Measurements from ENCODE around the gene PTRHD1. TPM values are rescaled to one million over a fixed set of nuclear protein-coding genes. Genes with fewer than 3 reads are reported as not detected.

Gene PTRHD1
- total RNA-seq, 2 experiments from 2014 or later: 24.5 to 27.1 TPM

GRCh38 chr2:24831221-24832072 lies 38.3 kb upstream of the PTRHD1 start:
- ChIA-PET POLR2A (no interaction called here), CTCF (interaction anchor here (0.7 to 0.9 kb wide), 2 partner anchors 8 to 40 kb away, joined by 3 read pairs; no protein-coding TSS in a partner anchor)

DNA sequence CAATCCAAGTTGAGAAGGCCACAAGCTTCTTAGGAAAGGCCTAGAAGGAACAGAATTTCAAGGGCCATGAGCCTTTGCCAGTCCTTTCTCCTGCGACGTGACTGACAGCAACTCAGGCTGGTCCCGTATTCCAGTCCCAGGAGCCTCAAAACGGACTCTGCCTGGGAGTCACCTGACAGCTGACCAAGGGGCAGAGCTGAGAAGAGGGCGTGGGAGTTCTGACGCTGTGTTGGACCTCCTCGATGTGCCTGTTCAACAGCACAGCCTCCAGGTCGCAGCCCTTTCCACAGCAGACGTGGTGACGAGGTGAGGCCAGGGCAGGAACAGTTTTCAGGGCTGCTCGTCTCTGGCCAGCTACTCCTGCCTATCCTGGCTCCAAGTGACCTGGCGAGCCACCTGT lies 37.6 kb upstream of the PTRHD1 start:
- CTCF ChIA-PET: interaction anchor here (0.7 to 0.9 kb wide), 2 partner anchors 9 to 39 kb away, joined by 3 read pairs; no protein-coding TSS in a partner anchor
- POLR2A ChIA-PET: no interaction called here

- ChIA-PET CTCF (interaction anchor here (0.7 to 0.9 kb wide), 2 partner anchors 9 to 39 kb away, joined by 3 read pairs; no protein-coding TSS in a partner anchor), POLR2A (interaction anchor here (0.6 kb wide), 1 partner anchor 567 kb away, joined by 3 read pairs; no protein-coding TSS in a partner anchor)
Observed at GRCh38 chr2:24830351-24830750, 37.2 kb upstream of the PTRHD1 start.

GRCh38 chr2:24828238-24828996 lies 35.2 kb upstream of the PTRHD1 start:
- POLR2A ChIA-PET: no interaction called here
- CTCF ChIA-PET: interaction anchor here (0.6 to 3.9 kb wide), 17 partner anchors 15 to 482 kb away, joined by 3 to 41 read pairs (median 3); partner anchors contain the start of genes CENPO and PTRHD1

DNA sequence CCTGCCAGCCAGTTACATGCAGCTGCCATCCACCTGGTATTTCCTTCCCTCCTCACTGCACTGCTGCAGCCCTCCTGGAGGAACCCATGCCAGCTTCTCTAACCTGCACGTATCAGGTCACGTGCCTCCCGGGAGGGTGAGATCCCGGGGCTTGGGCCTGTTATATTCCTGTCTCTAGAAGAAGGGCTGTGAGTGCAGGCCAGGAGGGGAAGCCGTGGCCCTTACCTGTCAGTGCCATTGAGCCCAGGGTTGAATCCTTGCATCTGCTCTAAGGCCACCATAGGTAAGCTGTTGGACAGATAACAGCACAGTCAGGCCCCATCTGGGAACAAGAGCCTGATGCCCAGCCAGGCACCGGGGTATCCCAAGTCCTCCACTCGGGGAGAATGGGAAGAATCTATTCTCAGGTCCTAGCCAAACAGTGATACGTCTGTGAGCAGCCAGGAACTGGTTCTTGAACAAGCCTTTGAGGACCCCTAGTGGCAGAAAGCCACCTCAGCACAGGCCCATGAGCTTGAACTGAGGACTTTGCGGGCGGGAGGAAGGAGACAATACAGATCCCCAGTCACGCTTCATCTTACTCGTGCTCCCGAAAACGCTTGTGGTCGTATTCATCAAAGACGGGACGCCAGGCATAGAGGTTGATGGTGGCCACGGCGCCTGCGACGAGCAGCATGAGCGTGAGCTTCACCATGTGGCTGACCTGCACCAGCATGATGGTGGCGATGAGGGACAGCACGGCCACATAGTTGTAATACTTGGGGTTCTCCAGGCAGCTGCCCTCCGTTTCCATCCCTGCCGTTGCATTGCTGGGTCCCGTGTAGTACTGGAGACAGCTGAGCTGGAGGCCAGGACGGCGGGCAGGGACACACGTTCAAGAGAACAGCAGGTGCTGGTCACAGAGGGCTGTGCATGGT lies 34.4 kb upstream of the PTRHD1 start:
- CTCF ChIA-PET: interaction anchor here (0.6 to 3.9 kb wide), 16 partner anchors 14 to 481 kb away, joined by 3 to 41 read pairs (median 3); partner anchors contain the start of genes CENPO and PTRHD1

GRCh38 chr2:24826773-24827145 lies 33.6 kb upstream of the PTRHD1 start:
- ChIA-PET CTCF (interaction anchor here (1.2 to 3.9 kb wide), 4 partner anchors 17 to 417 kb away, joined by 3 to 41 read pairs (median 8); partner anchors contain the start of genes CENPO and PTRHD1), POLR2A (no interaction called here)

More for the DNA sequence above, 34.4 kb upstream of the PTRHD1 start:
- POLR2A ChIA-PET: no interaction called here

DNA sequence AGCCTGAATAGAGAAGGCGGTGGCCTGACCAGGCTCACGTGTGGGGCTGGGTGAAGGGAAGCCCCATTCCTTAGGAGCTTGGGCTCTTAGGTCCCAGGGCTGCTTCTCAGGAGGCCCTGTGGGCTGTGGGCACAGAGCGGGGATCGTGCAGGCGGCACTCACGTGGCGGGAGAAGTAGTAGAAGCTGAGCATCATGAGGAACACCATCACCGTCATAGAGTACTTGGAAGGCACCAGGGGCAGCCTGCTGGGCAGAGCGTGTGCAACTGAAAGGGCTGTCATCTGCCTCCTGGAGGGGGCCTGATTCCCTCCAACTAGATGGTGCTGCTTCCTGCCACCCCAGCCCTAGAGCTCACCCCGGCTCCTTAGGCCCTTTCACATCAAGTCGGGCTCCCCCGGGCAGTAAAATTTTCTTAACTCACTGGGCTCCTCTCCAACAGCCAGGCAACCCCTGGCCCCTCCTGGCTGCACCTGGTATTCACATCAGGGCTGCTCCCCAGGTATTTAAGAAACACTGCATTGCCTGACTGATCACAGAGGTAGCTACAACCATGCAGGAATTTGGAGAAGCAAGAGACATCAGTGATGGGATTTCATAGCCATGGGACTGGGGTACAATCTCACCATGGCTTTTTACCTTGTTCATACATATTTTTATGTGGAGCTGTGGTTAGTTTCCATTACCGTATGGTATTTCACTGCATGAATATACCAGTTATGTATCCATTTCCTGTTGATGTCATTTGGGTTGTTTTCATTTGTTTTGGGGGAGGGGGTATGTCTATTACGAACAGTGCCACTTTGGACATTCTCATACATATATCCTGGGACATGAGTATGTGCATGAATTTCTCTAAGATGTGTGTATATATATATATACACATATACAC lies 32.9 kb upstream of the PTRHD1 start:
- ChIA-PET POLR2A (no interaction called here), CTCF (interaction anchor here (1.5 to 3.9 kb wide), 3 partner anchors 11 to 417 kb away, joined by 3 to 41 read pairs (median 10); partner anchors contain the start of genes CENPO and PTRHD1)

DNA sequence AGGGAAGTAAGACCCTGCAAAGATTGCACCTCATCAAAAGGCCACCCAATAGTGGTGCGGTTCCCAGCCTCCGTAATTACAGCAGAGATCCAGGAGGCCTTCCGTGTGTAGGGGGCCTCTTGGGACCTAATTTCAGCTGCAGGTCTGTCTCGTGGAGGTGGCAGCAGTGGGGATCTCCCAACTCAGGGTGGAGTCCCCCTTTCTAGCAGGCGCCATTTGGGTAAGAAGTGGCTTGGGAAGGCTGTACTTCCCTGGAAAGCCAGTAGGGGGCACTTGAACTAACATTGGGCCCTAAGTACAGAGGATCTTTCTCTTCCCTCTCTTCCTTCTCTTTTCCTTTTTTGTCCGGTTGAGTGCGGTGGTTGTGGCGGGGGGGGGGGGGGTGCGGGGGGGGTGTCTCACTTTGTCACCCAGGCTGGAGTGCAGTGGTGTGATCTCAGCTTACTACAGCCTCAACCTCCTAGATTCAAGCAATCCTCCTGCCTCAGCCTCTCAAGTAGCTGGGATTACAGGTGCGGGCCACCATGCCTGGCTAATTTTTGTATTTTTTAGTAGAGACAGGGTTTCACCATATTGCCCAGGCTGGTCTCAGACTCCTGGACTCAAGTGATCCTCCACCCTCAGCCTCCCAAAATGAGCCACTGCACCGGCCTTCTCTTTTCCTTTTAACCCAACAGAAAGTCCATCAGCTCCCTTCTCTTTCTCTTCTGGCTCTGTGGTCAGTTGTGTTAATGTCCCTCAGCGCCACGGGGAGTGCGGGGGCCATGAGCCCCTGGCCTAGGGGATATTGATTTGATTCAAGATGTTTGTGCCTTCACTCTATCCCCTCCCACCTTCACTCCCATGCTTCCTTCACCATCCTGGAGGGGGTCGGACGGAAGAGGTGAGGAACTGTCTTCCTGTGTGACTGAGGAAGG lies 32.0 kb upstream of the PTRHD1 start:
- POLR2A ChIA-PET: no interaction called here
- CTCF ChIA-PET: interaction anchor here (1.5 kb wide), 1 partner anchor 12 kb away, joined by 3 read pairs; no protein-coding TSS in a partner anchor

- ChIA-PET CTCF (no interaction called here), POLR2A (no interaction called here)
Observed at GRCh38 chr2:24824071-24824588, 30.9 kb upstream of the PTRHD1 start.

DNA sequence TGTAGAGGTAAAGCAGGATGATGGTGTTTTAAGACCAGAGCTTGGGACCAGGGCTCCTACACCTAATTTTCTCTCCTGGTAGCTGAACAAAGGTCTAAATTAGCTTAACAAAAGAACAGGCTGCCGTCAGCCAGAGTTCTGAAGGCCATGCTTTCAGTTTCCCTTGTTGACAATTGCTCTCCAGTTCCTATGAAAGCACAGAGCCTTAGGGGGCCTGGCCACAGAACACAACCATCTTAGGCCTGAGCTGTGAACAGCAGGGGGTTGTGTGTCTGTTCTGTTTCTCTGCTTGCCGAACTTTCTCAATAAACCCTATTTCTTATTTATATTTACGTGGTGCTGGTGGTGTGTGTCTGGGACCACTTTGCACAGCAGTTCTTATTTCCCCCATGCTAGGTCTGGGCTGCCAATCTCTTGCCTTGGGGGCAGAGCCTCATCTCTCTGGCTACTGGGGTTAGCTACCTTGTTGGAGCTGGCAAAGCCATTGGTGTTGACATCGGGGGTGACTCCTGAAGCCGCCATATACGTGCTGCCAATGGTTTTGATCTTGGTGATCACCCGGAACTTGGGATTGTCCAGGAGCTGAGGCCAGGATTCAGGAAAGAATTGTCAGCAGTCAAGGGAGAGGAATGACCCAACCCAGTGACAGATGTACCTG lies 29.0 kb upstream of the PTRHD1 start:
- CTCF ChIA-PET: no interaction called here
- POLR2A ChIA-PET: no interaction called here

GRCh38 chr2:24821433-24821891 lies 28.3 kb upstream of the PTRHD1 start:
- ChIA-PET POLR2A (no interaction called here), CTCF (no interaction called here)

DNA sequence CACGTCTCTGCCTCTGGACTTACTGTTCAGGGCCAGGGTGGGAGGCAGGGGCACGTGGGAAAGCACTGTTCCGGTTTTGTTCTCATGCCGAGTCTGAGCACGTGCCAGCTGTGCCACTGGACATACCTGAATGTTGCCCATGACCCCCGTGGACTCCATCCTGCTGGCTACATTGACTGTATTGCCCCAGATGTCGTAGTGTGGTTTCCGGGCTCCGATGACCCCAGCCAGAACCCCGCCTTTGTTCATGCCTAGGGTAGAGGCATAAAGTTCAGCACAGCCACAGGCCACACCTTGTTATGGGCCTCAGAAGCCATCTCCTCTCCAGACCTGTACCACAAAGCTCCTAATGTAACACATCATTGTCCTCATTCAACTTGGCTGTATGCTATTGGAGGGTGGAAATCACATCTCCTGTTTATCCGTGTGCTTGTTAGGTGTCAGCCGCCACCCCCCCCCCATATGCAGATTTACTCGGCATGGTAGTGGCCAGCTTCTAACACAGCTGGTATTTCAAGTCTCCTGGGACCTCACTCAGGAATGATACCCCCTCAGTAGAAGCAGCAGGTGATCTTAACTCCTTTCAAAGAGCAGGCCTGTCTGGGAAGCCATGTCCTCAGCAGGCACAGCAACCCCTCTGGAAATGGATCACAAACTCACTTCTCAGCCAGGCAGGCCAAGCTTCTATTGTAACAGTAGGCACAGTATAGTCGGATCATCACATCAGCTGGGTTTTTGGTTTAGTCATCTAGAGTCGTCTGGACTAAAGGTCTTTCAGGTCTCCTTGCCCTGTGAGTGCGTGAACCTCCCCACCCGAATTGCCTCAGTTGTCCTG lies 27.6 kb upstream of the PTRHD1 start:
- ChIA-PET CTCF (interaction anchor here (1.1 kb wide), 1 partner anchor 376 kb away, joined by 3 read pairs; no protein-coding TSS in a partner anchor), POLR2A (interaction anchor here (1.1 kb wide), 1 partner anchor 309 kb away, joined by 3 read pairs; no protein-coding TSS in a partner anchor)

DNA sequence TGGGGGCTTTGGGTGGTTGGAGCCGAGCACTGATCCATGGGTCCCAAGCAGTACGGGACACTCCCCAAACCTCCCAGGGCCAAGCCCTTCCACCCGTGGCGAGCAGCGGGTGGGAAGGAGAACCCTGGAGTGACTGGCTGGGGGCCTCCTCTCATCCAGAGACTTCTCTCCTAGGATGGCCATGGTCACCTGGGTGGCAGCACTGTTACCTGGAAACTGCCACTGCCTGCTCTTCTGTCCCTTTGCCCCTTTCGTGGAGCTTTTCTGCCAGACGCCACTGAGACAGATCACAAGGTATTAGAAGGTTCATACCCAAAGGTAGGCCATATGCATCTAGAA lies 27.0 kb upstream of the PTRHD1 start:
- POLR2A ChIA-PET: interaction anchor here (1.1 kb wide), 1 partner anchor 308 kb away, joined by 3 read pairs; no protein-coding TSS in a partner anchor
- CTCF ChIA-PET: interaction anchor here (1.1 kb wide), 1 partner anchor 376 kb away, joined by 3 read pairs; no protein-coding TSS in a partner anchor

DNA sequence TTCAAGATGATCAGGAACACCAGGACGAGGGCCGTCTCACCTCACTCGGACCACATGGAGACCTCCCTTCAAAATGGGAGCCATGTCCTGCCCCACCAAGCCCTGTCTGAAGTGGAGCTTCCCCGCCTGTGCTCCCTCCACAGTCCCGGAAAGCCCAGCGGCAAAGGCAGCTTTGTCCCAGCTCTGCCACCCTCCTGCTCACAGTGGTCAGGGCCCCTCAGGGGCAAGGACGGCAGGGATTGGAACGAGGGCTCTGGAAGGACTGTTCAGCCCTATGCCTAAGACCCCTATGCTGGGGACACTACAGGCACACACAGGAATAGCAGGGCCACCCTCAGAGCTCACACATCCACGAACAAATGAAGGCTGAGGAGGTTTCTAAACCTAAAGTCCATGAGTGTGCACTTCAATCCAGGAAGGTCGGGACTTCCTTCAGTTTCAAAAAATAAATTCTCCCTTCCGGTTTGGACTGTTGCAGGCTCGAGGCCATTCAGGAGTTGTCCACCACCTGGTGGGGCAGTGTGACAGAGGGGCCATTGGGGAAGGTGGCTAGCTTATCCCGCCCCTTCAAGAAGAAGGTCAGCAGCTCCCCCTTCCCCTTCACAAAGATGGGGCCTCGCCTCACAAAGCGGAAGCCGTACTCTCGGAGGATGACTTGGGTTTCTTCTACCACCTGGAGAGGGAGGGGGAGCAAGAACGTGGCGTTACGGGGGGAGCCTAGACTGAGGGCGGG lies 26.4 kb upstream of the PTRHD1 start:
- POLR2A ChIA-PET: interaction anchor here (1.1 kb wide), 1 partner anchor 307 kb away, joined by 3 read pairs; no protein-coding TSS in a partner anchor
- CTCF ChIA-PET: interaction anchor here (1.1 kb wide), 1 partner anchor 377 kb away, joined by 3 read pairs; no protein-coding TSS in a partner anchor

Measured in activated CD8-positive, alpha-beta memory T cell treated with anti-CD3 and anti-CD28 coated beads for 36 hours (primary cell).